Esophagus squamous epithelium (tissue), 5 donors: Measurements from ENCODE around the gene SPNS2. TPM values are rescaled to one million over a fixed set of nuclear protein-coding genes. Genes with fewer than 3 reads are reported as not detected.

Source experiments
- DNase-seq: peaks from one replicate; lab custom pipeline; 2025; lab: John Stamatoyannopoulos, UW
- H3K27ac ChIP-seq, 4 donors: fragments of 200-600 bp; sonication (generic); one replicate each; pipeline ENCODE4 v1.5.1; 2016 to 2019; ENCODE audit warnings: mild to moderate bottlenecking in 1 of 4
- H3K27me3 ChIP-seq, 4 donors: fragments of 200-600 bp; sonication (generic); 1 replicate in 3 of 4; 2 replicates in 1 of 4; pipeline versions ENCODE4 v1.5.1 to v1.6.0; 2017 to 2021; ENCODE audit warnings: antibody characterized with exemption in 1 of 4
- H3K36me3 ChIP-seq, 3 donors: fragments of 200-600 bp; sonication (generic); one replicate each; pipeline ENCODE4 v1.5.1; 2016 to 2019
- H3K4me1 ChIP-seq, 3 donors: fragments of 200-600 bp; sonication (generic); one replicate each; pipeline ENCODE4 v1.5.1; 2017 to 2019
- H3K4me3 ChIP-seq, 4 donors: fragments of 200-600 bp; sonication (generic); 1 replicate in 3 of 4; 2 replicates in 1 of 4; pipeline ENCODE4 v1.5.1; 2016 to 2019; ENCODE audit warnings: mild to moderate bottlenecking in 2 of 4, moderate library complexity in 1 of 4
- H3K9me3 ChIP-seq, 3 donors: fragments of 200-600 bp; sonication (generic); one replicate each; pipeline ENCODE4 v1.5.1; 2016 to 2019
- CTCF ChIP-seq, 6 experiments: fragments of 450-650 bp in 4 of 6; fragments of 200-600 bp in 2 of 6; sonication (generic) in 2 of 6; IDR thresholded peaks; one replicate each; pipeline ENCODE4 v1.5.1; 2016 to 2019; ENCODE audit warnings: antibody characterized with exemption in 6 of 6, mild to moderate bottlenecking in 4 of 6, moderate library complexity in 4 of 6
- POLR2A ChIP-seq, 4 donors: fragments of 450-650 bp; IDR thresholded peaks; one replicate each; pipeline ENCODE4 v1.6.1; 2017; ENCODE audit warnings: antibody characterized with exemption in 4 of 4, mild to moderate bottlenecking in 4 of 4, moderate library complexity in 3 of 4
- WGBS, 2 donors: methylation state at CpG; one replicate each; pipeline ENCODE4 v1.1.5; 2018; 5-methylcytosine and 5-hydroxymethylcytosine counted together
- intact Hi-C: fragments of 100-400 bp; cut with DNase I; formaldehyde crosslinking; loops from one replicate; pipeline ENCODE4 v1.15.0; 2022
- total RNA-seq, 4 donors: library from RNA; depleted of rRNA; stranded (reverse); fragments of >200 nt; gene quantifications; one replicate each; pipeline ENCODE4 v1.1.0, GENCODE V29; 2016
- donor health status: DM: yes; HTN: yes; CAD: no.

SPNS2 gene
- total RNA-seq, 4 donors from 2014 or later = 36.8 to 66.6 (median 47.6) TPM

- no peaks in the 10 kb centered on the region for H3K9me3 ChIP-seq
- H3K36me3 ChIP-seq = peaks cover 14 to 58% (median 18%) of the 10 kb centered on the region in 3 donors
- H3K27me3 ChIP-seq = peaks cover 0 to 27% (median 0%) of the 10 kb centered on the region in 4 donors
- intact Hi-C loops = no loop called here
- no peak for DNase-seq
- no peak overlapping the region for H3K4me3 ChIP-seq
- H3K4me1 ChIP-seq = peaks cover 27 to 98% (median 54%) of the 10 kb centered on the region in 3 donors
- H3K27ac ChIP-seq = peak overlapping the region; percentile 23 to 85 (median 74)
- TF ChIP-seq POLR2A (IDR thresholded peaks at IDR 0.05) (no peak), CTCF (IDR thresholded peaks at IDR 0.05) (no peak)
- WGBS, 2 donors = 29 to 30% methylated on average over 4 to 6 of the region's 18 CpGs
Measured at GRCh38 chr17:4536742-4537411, 38.2 kb downstream of the SPNS2 start.

- no peak for DNase-seq
- Histone ChIP-seq H3K4me3 (peak overlapping the region in 1 of 4 donors; percentile 3), H3K9me3 (no peaks in the 10 kb centered on the region), H3K27me3 (peaks cover 0 to 26% (median 0%) of the 10 kb centered on the region in 4 donors), H3K36me3 (peaks cover 19 to 62% (median 25%) of the 10 kb centered on the region in 3 donors), H3K4me1 (peaks cover 27 to 99% (median 54%) of the 10 kb centered on the region in 3 donors), H3K27ac (peak overlapping the region; percentile 23 to 85 (median 74))
- intact Hi-C loops = no loop called here
- TF ChIP-seq POLR2A (IDR thresholded peaks at IDR 0.05) (no peak), CTCF (IDR thresholded peaks at IDR 0.05) (no peak)
- 66% methylated on average over 12 of the region's 19 CpGs; no CpG with 5 or more reads in 1 of the 2 donors for WGBS, 2 donors
Measured at GRCh38 chr17:4537451-4538235, 39.0 kb downstream of the SPNS2 start.

GRCh38 chr17:4538236-4539002, 39.7 kb downstream of the SPNS2 start:
- peaks cover 23 to 64% (median 33%) of the 10 kb centered on the region in 3 donors for H3K36me3 ChIP-seq
- H3K4me1 ChIP-seq = peaks cover 25 to 94% (median 49%) of the 10 kb centered on the region in 3 donors
- no peak for DNase-seq
- H3K27ac ChIP-seq = peak overlapping the region in 3 of 4 donors; percentile 71 to 85 (median 76)
- H3K4me3 ChIP-seq = peak overlapping the region in 1 of 4 donors; percentile 3
- peaks cover 0 to 20% (median 0%) of the 10 kb centered on the region in 4 donors for H3K27me3 ChIP-seq
- intact Hi-C loops = no loop called here
- H3K9me3 ChIP-seq = no peaks in the 10 kb centered on the region
- WGBS, 2 donors = 75 to 82% methylated on average over 5 to 8 of the region's 13 CpGs
- no peak for TF ChIP-seq POLR2A (IDR thresholded peaks at IDR 0.05)

- WGBS, 2 donors = 56 to 66% methylated on average over 2 of the region's 8 CpGs
- TF ChIP-seq POLR2A (IDR thresholded peaks at IDR 0.05) (no peak), CTCF (IDR thresholded peaks at IDR 0.05) (no peak)
- peaks cover 0 to 14% (median 0%) of the 10 kb centered on the region in 4 donors for H3K27me3 ChIP-seq
- no peak for DNase-seq
- H3K9me3 ChIP-seq = no peaks in the 10 kb centered on the region
- peak overlapping the region in 2 of 4 donors; percentile 71 to 76 for H3K27ac ChIP-seq
- H3K4me3 ChIP-seq = peak overlapping the region in 1 of 4 donors; percentile 4
- intact Hi-C loops = no loop called here
- H3K36me3 ChIP-seq = peaks cover 24 to 70% (median 37%) of the 10 kb centered on the region in 3 donors
- peaks cover 19 to 88% (median 46%) of the 10 kb centered on the region in 3 donors for H3K4me1 ChIP-seq
Measured at GRCh38 chr17:4539025-4539424, 40.3 kb downstream of the SPNS2 start.

GRCh38 chr17:4539576-4540223, 41.0 kb downstream of the SPNS2 start:
- H3K27ac ChIP-seq = peak overlapping the region in 1 of 4 donors; percentile 47
- intact Hi-C loops = no loop called here
- H3K4me1 ChIP-seq = peaks cover 15 to 81% (median 39%) of the 10 kb centered on the region in 3 donors
- DNase-seq = no peak
- WGBS, 2 donors = 78 to 91% methylated on average over 7 to 15 of the region's 26 CpGs
- TF ChIP-seq POLR2A (IDR thresholded peaks at IDR 0.05) (no peak), CTCF (IDR thresholded peaks at IDR 0.05) (no peak)
- peaks cover 31 to 76% (median 44%) of the 10 kb centered on the region in 3 donors for H3K36me3 ChIP-seq
- H3K9me3 ChIP-seq = no peaks in the 10 kb centered on the region
- H3K27me3 ChIP-seq = peaks cover 0 to 7% (median 0%) of the 10 kb centered on the region in 4 donors
- peak overlapping the region in 1 of 4 donors; percentile 4 for H3K4me3 ChIP-seq
